Retinal pigment epithelial cell (primary cell): ENCODE data around the gene VAT1.
A peak's percentile ranks its signal among the peaks of the same experiment; 100 is the strongest.

Experiments
- DNase-seq: peaks from one replicate; pipeline ENCODE4 v3.0.0-alpha.2; 2010; ENCODE audit warnings: low read depth
- H3K4me3 ChIP-seq: 2 replicates; pipeline ENCODE4 v1.5.1; 2011; ENCODE audit warnings: mild to moderate bottlenecking, low read length, control low read depth, moderate library complexity
- TF ChIP-seq, protein P1 (sequence below): conservative IDR thresholded peaks from 2 replicates; pipeline ENCODE4 v1.5.1; 2011; ENCODE audit warnings: low read depth, low read length, control low read depth, inconsistent platforms

Gene VAT1

DNA sequence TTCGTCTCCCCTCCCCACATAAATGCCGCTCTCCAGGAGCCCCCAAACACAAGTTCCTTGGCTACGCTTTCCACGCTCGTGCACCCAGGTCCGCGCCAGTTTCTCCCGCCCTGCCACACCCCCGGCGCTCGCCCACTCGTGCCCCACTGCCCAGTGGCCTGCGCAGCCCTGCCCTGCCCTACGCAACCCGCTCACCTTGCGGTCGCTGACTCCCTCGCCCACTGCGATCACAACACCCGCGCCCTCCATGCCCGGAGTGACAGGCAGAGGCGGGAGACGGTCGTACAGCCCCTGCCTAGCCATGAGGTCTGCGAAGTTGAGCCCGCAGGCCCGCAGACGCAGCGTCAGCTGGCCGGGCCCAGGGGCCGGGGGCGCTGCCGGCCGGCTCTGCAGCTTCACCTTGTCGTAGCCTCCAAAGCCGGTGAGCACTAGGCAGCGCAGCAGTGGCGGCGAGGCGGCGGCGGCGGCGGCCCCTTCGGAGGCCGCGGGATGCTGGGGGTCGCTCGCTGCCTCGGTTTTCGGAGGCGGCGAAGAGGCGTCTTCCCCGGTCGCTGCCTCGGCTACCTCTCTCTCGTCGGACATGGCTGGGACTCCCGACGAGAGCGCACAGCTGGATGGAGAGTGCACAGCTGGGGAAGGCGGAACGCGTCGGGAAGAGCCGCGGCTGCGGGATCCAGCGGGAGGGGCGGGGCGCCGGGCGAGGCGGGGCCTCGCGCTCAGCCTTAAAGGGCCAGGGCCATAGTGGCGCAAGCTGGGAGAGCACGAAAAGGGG, at the start of gene VAT1:
TSS of gene VAT1 (minus strand) at position 645 of the 772 bp plus-strand sequence. CDS start at position 582, 63 bp downstream.
- TF ChIP-seq, protein P1, sequence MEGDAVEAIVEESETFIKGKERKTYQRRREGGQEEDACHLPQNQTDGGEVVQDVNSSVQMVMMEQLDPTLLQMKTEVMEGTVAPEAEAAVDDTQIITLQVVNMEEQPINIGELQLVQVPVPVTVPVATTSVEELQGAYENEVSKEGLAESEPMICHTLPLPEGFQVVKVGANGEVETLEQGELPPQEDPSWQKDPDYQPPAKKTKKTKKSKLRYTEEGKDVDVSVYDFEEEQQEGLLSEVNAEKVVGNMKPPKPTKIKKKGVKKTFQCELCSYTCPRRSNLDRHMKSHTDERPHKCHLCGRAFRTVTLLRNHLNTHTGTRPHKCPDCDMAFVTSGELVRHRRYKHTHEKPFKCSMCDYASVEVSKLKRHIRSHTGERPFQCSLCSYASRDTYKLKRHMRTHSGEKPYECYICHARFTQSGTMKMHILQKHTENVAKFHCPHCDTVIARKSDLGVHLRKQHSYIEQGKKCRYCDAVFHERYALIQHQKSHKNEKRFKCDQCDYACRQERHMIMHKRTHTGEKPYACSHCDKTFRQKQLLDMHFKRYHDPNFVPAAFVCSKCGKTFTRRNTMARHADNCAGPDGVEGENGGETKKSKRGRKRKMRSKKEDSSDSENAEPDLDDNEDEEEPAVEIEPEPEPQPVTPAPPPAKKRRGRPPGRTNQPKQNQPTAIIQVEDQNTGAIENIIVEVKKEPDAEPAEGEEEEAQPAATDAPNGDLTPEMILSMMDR, result no peak
- peak within 1 kb of the TSS; percentile 74 for H3K4me3 ChIP-seq
- no peak for DNase-seq

DNA sequence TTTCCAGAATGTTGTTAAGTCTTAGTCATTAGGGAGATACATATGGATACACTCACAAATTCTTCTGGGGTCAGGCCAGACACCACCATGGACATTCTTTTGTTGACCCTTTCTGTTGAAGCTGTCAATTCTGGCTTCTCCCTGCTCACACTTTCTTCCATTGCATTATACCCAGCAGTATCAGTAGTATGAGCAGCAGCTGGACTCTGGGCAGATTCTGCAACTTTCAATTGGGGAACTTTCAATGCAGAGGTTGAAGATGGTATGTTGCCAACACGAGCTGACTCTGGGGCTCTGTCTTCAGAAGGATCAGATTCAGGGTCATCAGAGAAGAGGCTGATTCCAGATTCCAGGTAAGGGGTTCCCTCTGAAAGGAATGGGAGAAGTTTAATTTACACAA, 48.7 kb upstream of the VAT1 start:
- H3K4me3 ChIP-seq, result no peak overlapping the region
- no peak for DNase-seq
- TF ChIP-seq, protein P1, result no peak

DNA sequence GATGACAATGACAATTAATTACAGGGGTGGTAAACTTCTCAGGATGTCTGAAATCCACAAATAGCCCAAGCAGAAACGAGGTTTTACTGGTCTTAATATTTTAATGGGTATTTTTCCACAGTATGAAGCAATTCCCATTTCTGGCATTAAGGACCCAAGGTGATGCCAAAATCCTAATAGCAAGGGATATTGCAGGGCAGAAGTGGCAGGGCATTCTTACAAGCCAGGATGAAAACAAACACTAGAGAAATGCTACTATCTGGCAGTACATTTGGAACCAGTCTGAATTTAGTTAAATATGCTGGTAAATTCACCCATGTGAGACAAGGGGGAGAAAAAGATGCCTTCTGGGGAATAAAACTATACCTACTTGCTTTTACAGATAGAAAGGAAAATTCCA, 48.1 kb upstream of the VAT1 start:
- no peak overlapping the region for H3K4me3 ChIP-seq
- TF ChIP-seq, protein P1, result no peak
- DNase-seq, result no peak

DNA sequence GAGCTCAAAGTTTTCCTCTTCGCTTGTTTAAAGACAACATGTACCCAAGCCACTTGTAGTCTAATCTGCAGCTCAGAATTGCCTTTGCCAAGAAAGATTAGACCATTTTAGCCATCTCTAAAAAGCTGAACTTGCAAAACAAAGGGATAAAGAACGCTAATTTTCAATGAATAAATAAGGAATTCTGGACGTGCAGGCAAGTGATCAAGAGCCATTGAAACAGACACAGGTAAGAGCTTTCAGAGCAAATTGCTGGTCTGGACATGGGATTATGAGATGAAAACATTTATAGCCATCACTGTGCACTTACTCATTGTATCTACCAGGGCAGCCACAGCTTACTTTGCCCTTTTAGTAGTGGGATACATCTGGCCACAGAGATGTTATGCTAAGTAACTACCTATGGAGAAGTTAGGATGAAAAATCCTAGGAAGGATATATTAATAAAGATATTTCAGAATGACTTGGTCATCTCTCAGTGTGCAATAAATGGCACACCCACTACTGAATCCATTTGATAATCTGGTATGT, 47.2 kb upstream of the VAT1 start:
- DNase-seq, result peak; percentile 69
- TF ChIP-seq, protein P1, result no peak

DNA sequence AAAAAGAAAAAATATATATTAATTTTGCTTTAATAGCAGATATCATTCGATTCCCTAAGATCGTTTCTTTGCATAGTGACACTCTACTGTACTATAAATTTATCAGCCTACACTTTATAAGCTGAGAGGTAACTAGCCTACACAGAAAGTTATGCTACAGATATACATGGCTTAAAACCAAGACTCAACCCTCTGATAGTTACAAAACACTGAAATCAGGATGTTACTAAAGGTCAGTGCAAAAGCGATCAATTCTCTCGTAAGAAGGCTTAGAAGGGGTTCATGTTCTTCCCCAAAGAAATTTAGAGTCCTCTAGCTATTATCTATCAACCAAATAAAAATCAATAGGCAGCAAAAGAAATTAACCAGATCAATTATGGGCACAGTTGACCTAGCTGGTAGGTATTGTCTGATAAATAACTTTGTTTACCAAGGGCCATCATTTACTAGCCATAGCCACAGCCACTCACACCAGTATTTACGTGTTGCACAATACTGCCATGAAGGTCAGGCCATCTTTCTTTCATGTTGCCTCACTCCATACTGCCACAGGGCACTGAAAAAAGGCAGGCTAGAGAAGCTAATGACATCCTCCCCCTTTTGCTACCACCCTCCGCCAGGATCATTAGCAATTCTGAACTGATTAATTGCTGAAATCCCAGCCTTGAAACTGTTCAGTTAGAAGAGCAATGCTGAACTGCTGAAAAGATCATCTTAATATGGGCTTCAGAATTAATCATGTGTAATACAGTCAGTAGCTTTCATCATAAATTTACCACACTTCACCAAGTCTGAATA, 46.6 kb upstream of the VAT1 start:
- DNase-seq, result no peak
- no peak overlapping the region for H3K4me3 ChIP-seq
- TF ChIP-seq, protein P1, result no peak

More for the DNA sequence above, 47.2 kb upstream of the VAT1 start:
- no peak overlapping the region for H3K4me3 ChIP-seq

DNA sequence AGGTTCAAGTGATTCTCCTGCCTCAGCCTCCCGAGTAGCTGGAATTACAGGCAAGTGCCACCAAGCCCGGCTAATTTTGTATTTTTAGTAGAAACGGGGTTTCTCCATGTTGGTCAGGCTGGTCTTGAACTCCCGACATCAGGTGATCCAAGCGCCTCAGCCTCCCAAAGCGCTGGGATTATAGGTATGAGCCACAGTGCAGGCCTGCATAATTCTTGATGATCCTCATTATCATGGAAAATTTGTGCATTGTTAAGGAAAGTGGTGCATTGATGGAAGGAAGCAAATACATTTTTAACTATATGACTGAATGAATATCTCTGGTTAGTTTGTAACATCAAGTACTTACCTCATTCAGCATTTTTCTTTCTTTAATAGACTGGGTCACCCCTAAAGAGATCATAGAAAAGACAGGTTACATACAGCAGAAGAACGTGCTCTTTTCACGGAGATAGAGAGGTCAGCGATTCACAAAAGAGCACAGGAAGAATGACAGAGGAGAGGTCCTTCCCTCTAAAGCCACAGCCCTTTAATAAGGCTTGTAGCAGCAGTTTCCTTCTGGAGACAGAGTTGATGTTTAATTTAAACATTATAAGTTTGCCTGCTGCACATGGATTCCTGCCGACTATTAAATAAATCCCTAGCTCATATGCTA, 40.9 kb upstream of the VAT1 start:
- no peak for DNase-seq
- TF ChIP-seq, protein P1, result no peak
- H3K4me3 ChIP-seq, result no peak overlapping the region
